CD4-positive, alpha-beta T cell treated with Interleukin-12 subunit alpha and Interleukin-12 subunit beta, for 1 hour (primary cell): Measurements from ENCODE around the gene PPP2R5C.

ENCODE experiments used
- DNase-seq: peaks from one replicate; pipeline ENCODE4 v3.0.0-alpha.2; 2020

The PPP2R5C gene

DNA sequence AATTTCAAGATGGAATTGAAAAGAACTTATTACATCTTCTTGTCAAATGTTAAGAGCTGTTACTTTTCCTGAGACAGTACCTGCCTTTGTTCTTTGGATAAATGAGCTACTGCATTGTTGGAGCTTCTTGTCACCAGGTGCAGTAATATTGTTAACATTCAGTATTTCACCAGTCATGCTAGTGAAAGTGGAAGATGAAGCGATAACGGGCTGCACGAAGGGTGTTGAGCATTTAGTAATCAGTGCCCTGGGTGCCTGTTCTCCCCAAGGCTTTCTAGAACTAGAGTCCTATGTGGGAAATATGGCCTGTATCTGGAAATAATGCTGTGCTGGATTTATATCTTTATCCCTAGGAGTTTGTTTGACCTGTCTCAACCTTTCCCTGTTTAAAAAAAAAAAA, 83.2 kb downstream of the PPP2R5C start:
- DNase-seq = no peak

DNA sequence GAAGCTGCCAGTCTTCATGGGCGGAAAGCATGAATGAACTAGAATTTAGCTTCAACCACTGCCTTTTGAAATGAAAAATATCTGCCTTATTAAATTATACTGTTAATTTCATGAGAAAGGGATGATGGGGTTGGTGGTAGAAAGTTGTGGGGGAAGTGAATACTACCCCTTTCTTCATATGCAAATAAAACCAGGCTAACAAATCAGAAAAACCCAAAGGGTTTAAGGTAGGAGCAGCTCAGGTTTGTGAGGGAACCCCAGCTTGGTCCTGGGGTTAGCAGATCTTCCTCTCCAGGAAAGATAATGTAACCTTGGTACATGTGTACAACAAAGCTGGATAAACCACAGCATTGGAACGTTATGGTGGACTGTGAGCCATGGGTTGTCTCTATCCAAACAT, 84.0 kb downstream of the PPP2R5C start:
- no peak for DNase-seq

DNA sequence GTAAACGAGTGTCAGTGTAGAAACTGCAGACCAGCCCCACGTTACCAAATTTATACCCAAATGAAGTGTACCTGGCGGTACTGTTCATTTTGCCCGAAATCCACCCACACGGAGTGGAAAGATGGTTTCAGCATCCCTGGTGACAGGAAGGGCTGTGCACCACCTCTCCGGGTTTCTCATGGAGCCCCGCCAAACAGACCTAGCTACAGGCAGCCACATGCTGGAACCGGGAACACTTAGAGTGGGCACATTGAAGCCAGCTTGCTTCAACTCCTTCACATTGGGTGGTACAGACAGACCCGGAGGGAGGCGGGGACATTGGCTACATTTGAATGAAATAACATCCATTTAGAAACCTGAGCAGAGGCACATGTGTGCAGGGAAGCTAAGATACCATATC, 84.4 kb downstream of the PPP2R5C start:
- DNase-seq = no peak

DNA sequence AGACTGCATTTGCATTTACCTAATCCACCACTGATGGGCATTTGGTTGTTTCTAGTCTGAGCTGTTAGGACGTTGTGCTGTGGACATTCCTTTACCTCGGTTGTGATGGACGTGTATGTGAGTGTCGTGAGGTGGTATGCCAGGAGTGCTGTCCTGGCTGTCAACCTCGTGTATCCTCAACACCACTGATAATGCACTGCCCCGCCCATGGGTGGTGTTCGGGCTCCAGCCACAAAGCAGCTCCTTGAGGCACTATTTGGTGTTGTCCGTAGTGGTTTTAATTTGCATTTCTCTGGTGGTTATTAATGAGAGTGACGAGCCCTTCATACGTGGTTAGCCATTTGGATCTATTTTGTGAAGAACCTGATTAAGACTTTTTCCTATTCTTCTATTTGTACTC, 87.6 kb downstream of the PPP2R5C start:
- DNase-seq = no peak

DNA sequence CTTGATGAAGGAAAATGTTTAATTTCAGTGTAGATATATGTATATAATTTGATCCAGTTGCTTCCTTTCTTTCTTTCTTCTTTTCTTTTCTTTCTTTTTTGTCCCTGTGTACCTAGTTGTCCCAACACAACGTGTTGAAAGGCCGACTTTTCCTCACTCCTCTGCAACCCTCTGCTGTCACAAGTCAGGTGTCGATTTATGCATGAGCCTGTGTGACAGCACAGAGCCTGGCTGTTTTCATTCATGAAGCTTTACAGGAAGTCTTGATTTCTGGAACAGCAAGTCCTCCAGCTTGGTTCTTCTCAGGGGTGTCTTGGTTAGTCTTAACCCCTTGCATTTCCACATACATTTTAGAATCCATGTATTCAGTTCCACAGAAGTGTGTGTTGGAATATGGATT, 88.1 kb downstream of the PPP2R5C start:
- DNase-seq = no peak

DNA sequence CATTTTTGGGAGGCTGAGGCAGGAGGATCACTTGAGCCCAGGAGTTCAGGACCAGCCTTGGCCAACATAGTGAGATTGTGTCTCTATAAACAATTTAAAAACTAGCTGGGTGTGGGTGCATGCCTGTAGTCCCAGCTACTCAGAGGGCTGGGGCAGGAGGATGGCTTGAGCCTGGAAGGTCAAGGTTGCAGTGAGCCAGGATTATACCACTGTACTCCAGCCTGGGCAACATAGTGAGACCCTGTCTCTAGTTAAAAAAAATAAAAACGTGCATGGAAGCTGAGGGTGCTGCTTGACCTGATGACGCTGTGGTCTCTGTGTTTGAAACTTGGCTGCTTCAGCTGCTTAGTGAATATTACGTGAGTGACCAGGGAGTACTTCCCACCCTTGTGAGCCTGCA, 89.7 kb downstream of the PPP2R5C start:
- DNase-seq = no peak

DNA sequence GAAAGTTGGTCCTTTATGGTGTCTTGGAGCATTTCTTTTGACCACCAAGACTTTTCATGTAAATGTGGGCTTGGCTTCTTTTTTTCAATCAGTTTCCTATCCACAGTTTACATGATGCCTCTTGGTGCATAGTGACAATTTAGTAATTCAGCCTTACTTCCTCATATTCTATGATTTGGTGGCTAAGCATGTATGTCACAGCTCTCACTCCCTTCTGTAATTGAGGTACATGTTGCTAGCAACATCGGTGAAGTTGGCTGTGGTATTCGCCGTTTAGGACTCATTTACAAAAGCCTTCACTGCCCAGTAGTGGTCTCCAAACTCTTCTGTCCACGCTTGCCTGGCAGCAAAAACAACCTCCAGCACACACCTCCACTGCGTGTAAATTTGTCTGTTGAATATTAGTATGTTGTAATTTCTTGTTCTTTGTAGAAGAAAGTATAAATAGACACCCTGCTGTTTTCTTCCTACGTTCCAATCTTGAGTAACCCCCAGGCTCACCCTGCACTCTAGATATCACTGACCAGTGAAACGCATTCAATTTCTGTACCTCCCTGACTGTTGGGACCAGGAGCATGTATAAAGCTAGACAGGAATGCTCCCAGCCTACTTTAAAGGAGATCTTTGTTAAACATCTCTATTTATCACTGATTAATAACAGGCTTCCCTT, 90.4 kb downstream of the PPP2R5C start:
- no peak for DNase-seq

DNA sequence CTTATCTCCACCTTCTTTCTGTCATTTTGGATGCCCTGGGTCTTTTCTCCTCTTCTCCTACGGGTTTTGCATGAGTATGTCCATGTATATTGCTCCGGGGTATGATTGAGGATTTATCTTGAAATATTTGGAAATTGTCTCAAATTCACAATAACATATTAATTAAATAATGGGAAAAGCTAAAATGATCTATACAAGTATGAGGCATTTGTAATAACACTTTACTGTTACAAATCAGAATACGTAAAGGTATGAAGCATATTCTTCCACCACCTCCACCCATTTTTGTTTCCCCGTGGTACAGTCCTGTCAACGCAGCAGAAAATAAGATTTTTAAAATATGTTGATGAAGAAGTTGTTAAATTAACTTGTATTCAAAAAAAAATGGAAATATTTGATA, 91.3 kb downstream of the PPP2R5C start:
- DNase-seq = no peak

DNA sequence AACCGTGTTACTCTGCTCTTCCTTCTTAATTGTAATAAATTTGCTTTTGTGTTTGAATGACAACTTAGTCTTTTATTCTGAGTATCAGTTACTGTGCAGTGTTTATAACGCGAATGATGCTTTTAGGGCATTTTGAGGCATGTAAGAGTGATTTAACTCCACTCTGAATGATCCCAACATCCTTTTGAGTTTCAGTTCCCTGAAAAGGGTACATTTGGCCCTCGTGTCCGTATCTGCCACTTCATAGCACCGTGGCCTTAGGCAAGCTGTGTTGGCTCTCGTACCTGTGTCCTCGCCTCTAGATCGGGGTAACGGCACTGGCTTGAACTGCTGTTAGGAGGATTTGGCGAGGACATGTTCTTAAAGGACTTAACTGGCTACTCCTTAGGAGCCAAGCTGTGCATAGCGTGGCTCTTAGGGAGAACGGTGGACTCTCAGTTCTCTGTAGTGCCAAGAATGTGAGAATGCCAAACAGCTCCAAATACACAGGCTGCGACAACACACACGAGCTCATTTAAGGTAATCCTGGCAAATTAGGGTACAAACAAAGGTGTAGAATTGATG, 92.0 kb downstream of the PPP2R5C start:
- DNase-seq = no peak

DNA sequence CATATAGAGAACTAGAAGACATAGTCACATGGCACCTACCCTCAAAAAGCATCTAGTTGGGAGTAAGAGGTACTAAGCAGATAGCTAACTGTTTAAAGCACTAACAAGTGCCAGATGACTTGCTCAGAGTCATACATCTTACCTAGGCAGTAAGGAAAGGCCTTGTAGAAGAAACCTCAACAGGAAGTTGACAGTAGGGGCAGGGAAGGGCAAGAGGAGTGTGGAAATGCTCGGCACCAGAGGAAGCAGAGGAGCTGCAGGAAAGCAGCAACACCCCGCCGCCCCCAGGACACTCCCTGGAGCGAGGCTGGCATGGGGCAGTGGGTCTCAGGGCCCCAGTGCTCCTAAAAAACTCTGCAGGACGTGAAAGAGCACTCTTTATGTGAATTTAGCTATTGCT, 92.9 kb downstream of the PPP2R5C start:
- DNase-seq = no peak

DNA sequence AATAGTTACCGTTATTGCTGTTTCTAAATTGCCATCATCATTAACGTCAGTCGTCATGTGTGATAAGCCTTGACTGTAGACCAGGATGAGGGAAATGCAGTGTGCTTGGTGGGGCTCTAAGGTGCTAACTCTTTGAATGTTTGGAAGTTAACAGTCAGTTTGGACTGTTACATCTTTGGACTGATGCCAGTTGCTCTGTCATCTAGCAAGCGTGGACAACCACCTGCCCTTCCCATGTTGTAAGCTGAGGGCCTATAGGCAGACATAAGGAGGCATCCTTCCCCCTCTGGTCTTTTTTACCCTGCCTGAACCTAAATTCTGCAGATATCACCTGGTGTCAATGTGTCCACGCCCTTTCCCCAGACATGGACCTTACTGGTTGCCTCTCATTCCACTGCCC, 94.4 kb downstream of the PPP2R5C start:
- DNase-seq = no peak

DNA sequence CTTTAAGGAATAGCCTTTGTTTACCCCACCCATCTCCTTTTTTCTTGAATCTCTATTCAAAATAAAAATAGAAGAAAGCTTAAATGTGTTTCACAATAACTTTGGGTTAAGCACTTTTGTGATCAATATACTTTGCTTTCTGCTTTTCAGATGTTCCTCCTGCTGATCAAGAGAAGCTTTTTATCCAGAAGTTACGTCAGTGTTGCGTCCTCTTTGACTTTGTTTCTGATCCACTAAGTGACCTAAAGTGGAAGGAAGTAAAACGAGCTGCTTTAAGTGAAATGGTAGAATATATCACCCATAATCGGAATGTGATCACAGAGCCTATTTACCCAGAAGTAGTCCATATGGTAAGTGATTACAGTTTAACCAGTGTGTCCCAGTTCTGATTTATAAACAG, 95.0 kb downstream of the PPP2R5C start:
- DNase-seq = no peak

DNA sequence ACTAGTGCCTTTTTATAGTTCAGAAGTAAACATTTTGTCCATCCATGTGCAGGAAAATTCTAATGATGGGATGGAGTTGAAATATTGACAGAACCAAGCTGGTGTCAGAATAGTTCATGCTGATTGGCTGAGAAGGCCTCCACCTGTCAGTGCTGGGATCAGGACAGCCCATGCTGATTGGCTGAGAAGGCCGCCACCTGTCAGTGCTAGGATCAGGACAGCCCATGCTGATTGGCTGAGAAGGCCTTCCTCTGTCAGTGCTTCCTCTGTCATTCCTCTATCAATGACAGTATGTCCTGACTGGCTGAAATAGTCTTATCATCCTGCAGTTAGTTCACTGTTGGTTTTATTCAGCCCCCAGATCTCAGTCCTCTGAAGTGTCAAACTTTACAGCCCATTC, 95.7 kb downstream of the PPP2R5C start:
- DNase-seq = no peak

DNA sequence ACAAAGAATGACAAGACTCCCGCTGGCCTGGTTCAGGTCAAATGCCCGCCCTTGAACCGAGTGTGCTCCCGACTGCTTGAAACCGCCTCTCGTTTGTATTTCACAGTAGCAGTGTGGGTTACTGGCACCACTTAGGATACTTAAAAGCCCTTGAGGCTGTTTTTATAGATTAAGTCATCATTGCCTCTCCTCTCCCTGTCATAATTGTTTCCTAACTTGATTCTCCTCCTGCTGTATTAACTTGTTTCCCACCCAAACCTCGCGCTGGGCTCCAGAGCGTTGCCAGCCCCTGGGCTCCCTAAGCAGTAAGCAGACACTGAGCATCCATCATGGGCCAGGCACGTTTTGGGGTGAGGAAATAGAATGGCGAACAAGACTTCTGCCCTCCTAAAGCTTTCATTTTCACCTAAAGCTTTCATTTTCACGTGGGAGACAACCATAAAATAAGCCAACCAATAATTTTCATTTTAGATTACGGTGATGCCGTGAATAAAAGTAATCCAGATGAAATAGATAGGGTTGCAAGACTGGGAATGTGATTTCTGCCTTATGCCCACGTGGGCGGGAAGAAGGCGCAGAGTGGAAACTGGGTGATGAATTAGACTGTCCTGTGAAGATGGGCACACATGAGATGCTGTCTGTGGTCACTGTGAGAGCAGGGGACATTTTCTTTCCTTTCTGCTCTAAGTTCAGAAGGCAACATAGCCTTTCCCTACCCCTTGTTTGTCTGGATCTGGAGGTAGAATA, 97.5 kb downstream of the PPP2R5C start:
- no peak for DNase-seq

DNA sequence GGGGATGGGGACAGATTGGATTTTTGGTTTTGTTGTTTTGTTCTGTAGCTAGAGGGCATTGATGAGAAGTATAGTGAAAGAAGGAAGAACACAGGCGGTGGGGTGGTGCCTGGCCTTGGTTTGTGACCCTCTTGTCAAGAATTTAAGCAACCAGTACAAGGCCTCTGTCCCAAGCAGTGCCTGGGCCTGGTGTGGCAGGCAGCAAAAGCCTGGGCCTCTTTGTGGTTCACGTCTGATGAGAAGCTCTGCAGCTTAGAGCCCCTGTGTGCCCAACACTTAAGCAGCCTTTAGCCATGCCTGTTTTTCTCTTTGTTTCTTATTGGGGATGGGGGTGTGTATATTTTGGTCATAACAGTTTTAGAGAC, 98.0 kb downstream of the PPP2R5C start:
- no peak for DNase-seq

DNA sequence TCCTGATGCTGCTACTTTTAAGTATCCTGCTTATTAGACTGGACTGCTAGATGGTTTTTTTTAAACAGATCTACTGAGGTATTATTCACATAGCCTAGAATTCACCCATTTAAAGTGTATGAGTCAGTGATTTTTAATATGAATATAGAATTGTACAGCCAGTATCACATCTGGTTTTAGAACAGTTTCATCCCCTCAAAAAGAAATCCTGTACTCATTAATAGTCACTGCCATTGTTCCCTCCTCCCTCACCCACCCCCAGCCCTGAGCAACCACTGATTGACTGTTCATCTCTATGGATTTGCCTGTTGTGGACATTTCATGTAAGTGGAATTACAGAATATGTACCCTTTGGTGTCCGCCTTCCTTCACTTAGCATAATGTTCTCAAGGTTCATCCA, 98.4 kb downstream of the PPP2R5C start:
- DNase-seq = no peak

DNA sequence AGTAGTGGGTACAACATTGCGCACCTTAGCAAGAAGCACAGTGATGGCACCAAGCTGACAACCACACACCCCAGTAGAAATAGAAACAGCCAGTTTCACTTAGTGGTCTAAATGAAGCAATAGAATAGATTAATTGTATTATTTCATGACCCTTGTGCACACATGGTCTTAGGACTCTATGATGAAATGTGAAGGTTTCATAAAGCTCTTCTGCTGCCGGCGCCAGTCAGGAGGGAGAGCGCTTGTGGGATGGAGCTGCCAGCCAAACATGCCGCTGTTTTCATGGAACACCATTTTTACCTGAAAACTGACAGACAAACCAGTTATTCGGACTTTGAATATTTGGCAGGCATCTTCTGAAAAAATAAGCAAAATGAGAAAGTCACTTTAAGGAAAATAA, 100.0 kb downstream of the PPP2R5C start:
- DNase-seq = no peak

DNA sequence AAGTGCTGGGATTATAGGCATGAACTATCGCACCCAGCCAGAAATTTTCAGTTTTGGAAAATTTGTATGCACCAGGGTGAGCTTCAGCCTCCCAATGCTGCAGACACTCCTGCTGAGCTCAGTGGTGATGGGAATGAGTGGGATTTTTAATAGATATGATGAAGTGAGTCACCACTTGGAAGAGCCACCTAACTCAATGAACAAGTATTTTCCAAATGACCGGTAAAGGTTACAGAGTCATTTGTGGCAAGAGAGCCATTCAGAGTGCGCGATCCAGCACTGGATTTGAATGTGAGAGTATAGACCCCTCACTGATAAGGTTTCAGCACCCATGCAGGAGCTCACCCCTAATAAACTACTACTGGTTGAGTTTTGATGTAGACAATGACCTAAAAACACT, 100.7 kb downstream of the PPP2R5C start:
- DNase-seq = no peak

DNA sequence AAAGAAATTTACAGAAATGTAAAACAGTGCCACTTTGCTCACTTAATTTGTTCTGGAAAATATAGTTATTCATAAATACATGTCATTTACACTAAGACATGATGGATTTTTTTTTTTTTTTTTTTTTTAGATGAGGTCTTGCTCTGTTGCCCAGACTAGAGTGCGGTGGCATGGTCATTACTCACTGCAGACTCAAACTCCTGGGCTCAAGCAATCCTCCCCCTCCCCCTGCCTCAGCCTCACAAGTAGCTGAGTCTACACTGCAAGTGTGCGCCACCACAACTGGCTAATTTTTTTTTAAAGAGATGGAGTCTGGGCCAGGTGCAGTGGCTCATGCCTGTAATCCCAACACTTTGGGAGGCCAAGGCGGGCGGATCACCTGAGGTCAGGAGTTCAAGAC, 101.2 kb downstream of the PPP2R5C start:
- DNase-seq = no peak

DNA sequence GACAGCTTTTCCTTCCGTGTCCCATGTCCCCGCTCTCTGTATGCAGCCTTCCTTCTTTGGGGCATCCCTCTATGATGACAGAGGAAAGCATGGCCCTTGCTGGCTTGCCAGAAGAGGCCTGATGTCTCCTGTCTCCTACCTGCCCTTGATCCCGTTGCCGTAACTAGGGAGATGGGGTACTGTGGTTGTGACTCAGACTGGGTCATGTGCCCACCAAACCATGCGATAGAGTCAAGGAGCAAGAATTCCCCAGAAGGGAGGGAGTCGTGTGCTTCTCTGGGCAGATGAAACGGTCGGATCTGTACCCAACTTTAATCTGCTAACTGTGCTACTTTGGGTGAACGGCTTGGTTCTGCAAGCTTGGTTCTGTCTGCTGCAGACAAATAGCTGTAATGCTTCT, 103.8 kb downstream of the PPP2R5C start:
- no peak for DNase-seq

DNA sequence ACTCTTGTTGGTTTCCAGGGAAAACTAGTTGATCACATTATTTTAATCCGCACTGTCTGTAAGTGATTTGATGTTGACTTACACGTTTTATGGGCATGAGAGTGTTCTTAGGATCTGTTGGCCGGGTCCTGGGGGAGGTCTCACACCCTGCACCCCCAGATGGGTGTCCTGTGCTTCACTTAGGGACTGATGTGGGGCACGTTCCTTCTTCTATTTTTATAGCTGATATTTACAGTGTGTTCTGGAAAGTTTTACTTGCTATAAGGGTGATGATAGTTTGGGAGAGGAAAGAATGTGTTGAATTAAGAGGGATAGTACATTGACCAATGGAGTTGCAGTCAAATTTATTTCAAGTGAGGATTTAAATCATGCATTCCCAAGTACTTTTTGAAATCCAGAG, 106.3 kb downstream of the PPP2R5C start:
- no peak for DNase-seq

DNA sequence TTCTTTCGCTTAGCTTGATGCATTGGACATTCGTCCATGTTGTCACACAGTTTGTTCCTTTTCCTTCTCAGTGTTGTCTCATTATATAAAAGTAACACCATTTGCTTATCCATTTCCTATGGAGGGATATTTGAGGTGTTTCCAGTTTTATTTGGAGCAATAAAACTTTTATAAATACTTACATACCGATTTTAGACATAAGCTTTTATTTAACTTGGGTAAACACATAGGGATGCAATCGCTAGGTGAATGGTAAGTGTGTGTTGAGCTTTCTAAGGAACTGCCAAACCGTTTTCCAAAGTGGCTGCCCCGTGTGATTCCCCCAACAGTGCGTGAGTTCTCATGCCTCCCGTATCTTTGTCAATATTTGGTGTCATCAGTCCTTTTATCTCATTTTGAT, 107.7 kb downstream of the PPP2R5C start:
- no peak for DNase-seq

DNA sequence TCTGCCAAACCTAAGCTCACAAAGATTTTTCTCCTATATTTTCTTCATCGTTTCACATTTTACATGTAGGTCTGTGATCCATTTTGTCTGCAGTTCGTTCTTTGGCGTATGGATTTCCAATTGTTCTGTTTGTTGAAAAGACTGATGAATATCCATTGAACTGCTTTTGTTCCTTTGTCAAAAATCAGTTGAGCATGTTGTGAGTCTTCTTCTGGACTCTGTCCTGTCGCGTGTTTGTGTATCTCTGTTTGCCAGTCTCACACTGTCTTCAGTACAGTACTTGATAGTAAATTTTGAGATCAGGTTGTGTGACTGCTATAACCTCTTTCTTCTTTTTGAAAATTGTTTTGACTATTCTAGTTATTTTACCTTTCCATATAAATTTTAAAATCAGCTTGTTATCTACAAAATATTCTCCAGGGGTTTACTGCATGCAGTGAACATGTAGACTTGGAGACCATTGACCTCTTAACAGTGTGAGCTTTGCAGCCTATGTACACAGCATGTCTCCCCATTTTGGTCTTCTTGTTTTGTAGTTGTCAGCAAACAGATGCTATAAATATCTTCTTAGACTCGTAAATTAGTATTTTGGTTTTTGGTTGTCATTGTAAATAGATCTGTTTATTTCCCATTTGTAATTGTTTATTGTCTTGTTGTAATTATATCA, 108.9 kb downstream of the PPP2R5C start:
- DNase-seq = no peak

DNA sequence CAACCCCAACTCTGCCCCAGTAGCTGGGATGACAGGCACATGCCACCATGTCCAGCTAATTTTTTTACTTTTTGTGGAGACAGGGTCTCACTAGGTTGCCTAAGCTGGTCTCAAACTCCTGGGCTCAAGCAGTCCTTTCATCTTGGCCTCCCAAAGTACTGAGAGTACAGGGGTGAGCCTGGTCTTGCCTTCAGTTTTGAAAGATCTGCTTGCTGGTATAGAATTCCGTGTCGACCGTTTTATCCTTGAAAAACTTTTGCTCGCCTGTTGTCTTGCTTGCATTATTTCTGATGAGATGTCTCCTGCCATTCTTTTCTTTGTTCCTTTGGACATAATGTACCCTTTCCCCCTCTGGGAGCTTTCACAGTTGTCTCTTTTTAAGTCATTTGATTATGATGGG, 110.8 kb downstream of the PPP2R5C start:
- no peak for DNase-seq
